Measurements from ENCODE around the gene KLF15. TPM values are rescaled to one million over a fixed set of nuclear protein-coding genes. Genes with fewer than 3 reads are reported as not detected.

KLF15 gene
- total RNA-seq, 1 experiment from 2014 or later: 32.1 TPM

GRCh38 chr3:126402178-126402577, 45.0 kb upstream of the KLF15 start:
- H3K4me1 ChIP-seq (ENCODE audit: insufficient read depth, low read length, poor library complexity, severe bottlenecking): no peaks in the 10 kb centered on the region
- no peaks in the 10 kb centered on the region for H3K27me3 ChIP-seq (replicated peaks; ENCODE audit: insufficient read depth, low read depth, low read length, poor library complexity)
- no peaks in the 10 kb centered on the region for H3K36me3 ChIP-seq (ENCODE audit: insufficient read depth, low read length, poor library complexity, severe bottlenecking)
- POLR2A ChIA-PET (ENCODE audit: low non-redundant PET): no interaction called here
- TF ChIP-seq EZH2 (IDR thresholded peaks at IDR 0.05; ENCODE audit: borderline replicate concordance, low read depth, low read length, poor library complexity, severe bottlenecking) (no peak), CTCF (conservative IDR thresholded peaks at IDR 0.05; ENCODE audit: low read depth, low read length) (no peak)
- DNase-seq (ENCODE audit: low spot score): no peak
- H3K4me3 ChIP-seq (ENCODE audit: low read depth, low read length, poor library complexity, severe bottlenecking): no peak overlapping the region
- intact Hi-C loops (cut with micrococcal nuclease; ENCODE audit: unreplicated experiment): no loop called here
- CTCF ChIA-PET: no interaction called here
- H3K9me3 ChIP-seq (ENCODE audit: low read depth, low read length, poor library complexity, severe bottlenecking): no peaks in the 10 kb centered on the region
- BruUV-seq (replicated peaks): no TSS peak
- H3K27ac ChIP-seq (ENCODE audit: low read depth, low read length, poor library complexity, severe bottlenecking): no peak overlapping the region

- ChIA-PET POLR2A (ENCODE audit: low non-redundant PET) (no interaction called here), CTCF (no interaction called here)
- intact Hi-C loops (cut with micrococcal nuclease; ENCODE audit: unreplicated experiment): no loop called here
- TF ChIP-seq EZH2 (IDR thresholded peaks at IDR 0.05; ENCODE audit: borderline replicate concordance, low read depth, low read length, poor library complexity, severe bottlenecking): no peak
- no peak for TF ChIP-seq CTCF (conservative IDR thresholded peaks at IDR 0.05; ENCODE audit: low read depth, low read length)
- H3K27ac ChIP-seq (ENCODE audit: low read depth, low read length, poor library complexity, severe bottlenecking): no peak overlapping the region
- DNase-seq (ENCODE audit: low spot score): no peak
- no peaks in the 10 kb centered on the region for H3K36me3 ChIP-seq (ENCODE audit: insufficient read depth, low read length, poor library complexity, severe bottlenecking)
- no peaks in the 10 kb centered on the region for H3K9me3 ChIP-seq (ENCODE audit: low read depth, low read length, poor library complexity, severe bottlenecking)
- H3K4me3 ChIP-seq (ENCODE audit: low read depth, low read length, poor library complexity, severe bottlenecking): no peak overlapping the region
- H3K4me1 ChIP-seq (ENCODE audit: insufficient read depth, low read length, poor library complexity, severe bottlenecking): no peaks in the 10 kb centered on the region
- BruUV-seq (replicated peaks): no TSS peak
- H3K27me3 ChIP-seq (replicated peaks; ENCODE audit: insufficient read depth, low read depth, low read length, poor library complexity): no peaks in the 10 kb centered on the region
Observed at GRCh38 chr3:126401611-126402160, 44.5 kb upstream of the KLF15 start.

- no peaks in the 10 kb centered on the region for H3K4me1 ChIP-seq (ENCODE audit: insufficient read depth, low read length, poor library complexity, severe bottlenecking)
- BruUV-seq (replicated peaks): no TSS peak
- H3K36me3 ChIP-seq (ENCODE audit: insufficient read depth, low read length, poor library complexity, severe bottlenecking): no peaks in the 10 kb centered on the region
- ChIA-PET POLR2A (ENCODE audit: low non-redundant PET) (no interaction called here), CTCF (no interaction called here)
- H3K27ac ChIP-seq (ENCODE audit: low read depth, low read length, poor library complexity, severe bottlenecking): no peak overlapping the region
- TF ChIP-seq CTCF (conservative IDR thresholded peaks at IDR 0.05; ENCODE audit: low read depth, low read length) (no peak), EZH2 (IDR thresholded peaks at IDR 0.05; ENCODE audit: borderline replicate concordance, low read depth, low read length, poor library complexity, severe bottlenecking) (no peak)
- H3K27me3 ChIP-seq (replicated peaks; ENCODE audit: insufficient read depth, low read depth, low read length, poor library complexity): no peaks in the 10 kb centered on the region
- H3K9me3 ChIP-seq (ENCODE audit: low read depth, low read length, poor library complexity, severe bottlenecking): no peaks in the 10 kb centered on the region
- no peak for DNase-seq (ENCODE audit: low spot score)
- no peak overlapping the region for H3K4me3 ChIP-seq (ENCODE audit: low read depth, low read length, poor library complexity, severe bottlenecking)
- intact Hi-C loops (cut with micrococcal nuclease; ENCODE audit: unreplicated experiment): no loop called here
Observed at GRCh38 chr3:126399756-126400155, 42.5 kb upstream of the KLF15 start.

Measured in A673 (cell line).